ENCODE results near the gene POU6F1. TPM values are rescaled to one million over a fixed set of nuclear protein-coding genes. Genes with fewer than 3 reads are reported as not detected.

The POU6F1 gene
- total RNA-seq, 1 experiment from 2014 or later: 5.3 TPM

- Mint-ChIP-seq H3K4me3 (ENCODE audit: unreplicated experiment) (no peak overlapping the region), H3K4me1 (ENCODE audit: low read depth, unreplicated experiment) (peaks cover 5% of the 10 kb centered on the region), H3K36me3 (ENCODE audit: insufficient read depth, unreplicated experiment) (no peaks in the 10 kb centered on the region), H3K9me3 (ENCODE audit: unreplicated experiment) (no peaks in the 10 kb centered on the region), H3K27ac (ENCODE audit: unreplicated experiment) (no peak overlapping the region), H3K27me3 (ENCODE audit: insufficient read depth, unreplicated experiment) (no peaks in the 10 kb centered on the region)
- TF ChIP-seq CTCF (IDR thresholded peaks at IDR 0.05; ENCODE audit: insufficient read depth in 1 of 2, low read depth in 1 of 2, low read length in 1 of 2, severe bottlenecking in 1 of 2, unreplicated experiment in 1 of 2): no peak
- Histone ChIP-seq H3K27me3 (replicated peaks; ENCODE audit: control insufficient read depth, insufficient read depth, low read length) (no peaks in the 10 kb centered on the region), H3K4me3 (ENCODE audit: low read depth, low read length) (no peak overlapping the region), H3K4me1 (no peaks in the 10 kb centered on the region), H3K9me3 (no peaks in the 10 kb centered on the region), H3K36me3 (ENCODE audit: control insufficient read depth, insufficient read depth, low read length) (no peaks in the 10 kb centered on the region)
- no peak for DNase-seq
- ChIA-PET CTCF (no interaction called here), POLR2A (no interaction called here)
- BruUV-seq (replicated peaks): no TSS peak
- intact Hi-C loops (cut with micrococcal nuclease; ENCODE audit: unreplicated experiment): no loop called here
These were observed 30.4 kb downstream of the POU6F1 start for GRCh38 chr12:51187370-51187987.

GRCh38 chr12:51186465-51187085 is 31.3 kb downstream of the POU6F1 start:
- H3K9me3 ChIP-seq: no peaks in the 10 kb centered on the region
- no TSS peak for BruUV-seq (replicated peaks)
- H3K4me3 ChIP-seq (ENCODE audit: low read depth, low read length): no peak overlapping the region
- H3K9me3 Mint-ChIP-seq (ENCODE audit: unreplicated experiment): no peaks in the 10 kb centered on the region
- H3K27me3 Mint-ChIP-seq (ENCODE audit: insufficient read depth, unreplicated experiment): no peaks in the 10 kb centered on the region
- POLR2A ChIA-PET: no interaction called here
- DNase-seq: no peak
- H3K27ac Mint-ChIP-seq (ENCODE audit: unreplicated experiment): no peak overlapping the region
- no peaks in the 10 kb centered on the region for H3K36me3 Mint-ChIP-seq (ENCODE audit: insufficient read depth, unreplicated experiment)
- intact Hi-C loops (cut with micrococcal nuclease; ENCODE audit: unreplicated experiment): no loop called here
- CTCF ChIA-PET: no interaction called here
- no peaks in the 10 kb centered on the region for H3K27me3 ChIP-seq (replicated peaks; ENCODE audit: control insufficient read depth, insufficient read depth, low read length)
- H3K4me1 ChIP-seq: no peaks in the 10 kb centered on the region
- H3K4me3 Mint-ChIP-seq (ENCODE audit: unreplicated experiment): no peak overlapping the region
- no peaks in the 10 kb centered on the region for H3K36me3 ChIP-seq (ENCODE audit: control insufficient read depth, insufficient read depth, low read length)
- peaks cover 5% of the 10 kb centered on the region for H3K4me1 Mint-ChIP-seq (ENCODE audit: low read depth, unreplicated experiment)
- TF ChIP-seq CTCF (IDR thresholded peaks at IDR 0.05; ENCODE audit: insufficient read depth in 1 of 2, low read depth in 1 of 2, low read length in 1 of 2, severe bottlenecking in 1 of 2, unreplicated experiment in 1 of 2): no peak

GRCh38 chr12:51185171-51185717 is 32.6 kb downstream of the POU6F1 start:
- intact Hi-C loops (cut with micrococcal nuclease; ENCODE audit: unreplicated experiment): no loop called here
- CTCF ChIA-PET: no interaction called here
- no peak for DNase-seq
- Histone ChIP-seq H3K36me3 (ENCODE audit: control insufficient read depth, insufficient read depth, low read length) (no peaks in the 10 kb centered on the region), H3K9me3 (no peaks in the 10 kb centered on the region), H3K4me3 (ENCODE audit: low read depth, low read length) (no peak overlapping the region), H3K27me3 (replicated peaks; ENCODE audit: control insufficient read depth, insufficient read depth, low read length) (no peaks in the 10 kb centered on the region), H3K4me1 (no peaks in the 10 kb centered on the region)
- peaks cover 5% of the 10 kb centered on the region for H3K4me1 Mint-ChIP-seq (ENCODE audit: low read depth, unreplicated experiment)
- BruUV-seq (replicated peaks): no TSS peak
- no peak overlapping the region for H3K27ac Mint-ChIP-seq (ENCODE audit: unreplicated experiment)
- no peak for TF ChIP-seq CTCF (IDR thresholded peaks at IDR 0.05; ENCODE audit: insufficient read depth in 1 of 2, low read depth in 1 of 2, low read length in 1 of 2, severe bottlenecking in 1 of 2, unreplicated experiment in 1 of 2)
- H3K9me3 Mint-ChIP-seq (ENCODE audit: unreplicated experiment): no peaks in the 10 kb centered on the region
- no peaks in the 10 kb centered on the region for H3K36me3 Mint-ChIP-seq (ENCODE audit: insufficient read depth, unreplicated experiment)
- H3K27me3 Mint-ChIP-seq (ENCODE audit: insufficient read depth, unreplicated experiment): no peaks in the 10 kb centered on the region
- POLR2A ChIA-PET: interaction anchor here (0.5 to 1.1 kb wide), 2 partner anchors 20 to 33 kb away, joined by 3 to 5 read pairs; partner anchors contain the start of gene POU6F1
- H3K4me3 Mint-ChIP-seq (ENCODE audit: unreplicated experiment): no peak overlapping the region

Measured in Caco-2 (cell line).